Measurements from ENCODE around the gene NLRP1. TPM values are rescaled to one million over a fixed set of nuclear protein-coding genes. Genes with fewer than 3 reads are reported as not detected.

The NLRP1 gene
- total RNA-seq, 4 donors from 2014 or later: 15.4 to 19.5 (median 18.0) TPM

- Histone ChIP-seq H3K27ac (replicated peaks in 1 of 4) (peak within 1 kb of the TSS; percentile 95 to 99 (median 98)), H3K4me3 (peak within 1 kb of the TSS; percentile 76 to 90 (median 88)), H3K36me3 (peaks cover 0 to 59% (median 46%) of the 10 kb centered on the region in 4 donors), H3K27me3 (no peaks in the 10 kb centered on the region), H3K4me1 (peaks cover 26 to 48% (median 38%) of the 10 kb centered on the region in 4 donors), H3K9me3 (no peaks in the 10 kb centered on the region)
- 2% methylated on average over 27 of the region's 77 CpGs for WGBS
- TF ChIP-seq EP300 (IDR thresholded peaks at IDR 0.05): no peak
- TF ChIP-seq CTCF (IDR thresholded peaks at IDR 0.05): no peak
- peak; percentile 33 for TF ChIP-seq POLR2A (IDR thresholded peaks at IDR 0.05; ENCODE audit: low read depth)
- peak; percentile 89 to 91 for TF ChIP-seq POLR2AphosphoS5 (IDR thresholded peaks at IDR 0.05)
- intact Hi-C loops (cut with DNase I): no loop called here
- peak; percentile 100 for DNase-seq (ENCODE audit: extremely low spot score)
Measured at GRCh38 chr17:5486206-5487124, 97.8 kb downstream of the NLRP1 start, which contains the start of gene MIS12. Gene MIS12, plus strand, starts transcription at chr17:5486566. Its CDS starts 2,297 bp downstream, at chr17:5488863.

- Histone ChIP-seq H3K4me3 (peak within 1 kb of the TSS; percentile 76 to 90 (median 88)), H3K9me3 (no peaks in the 10 kb centered on the region), H3K27me3 (no peaks in the 10 kb centered on the region), H3K27ac (replicated peaks in 1 of 4) (peak within 1 kb of the TSS; percentile 95 to 99 (median 98)), H3K36me3 (peaks cover 0 to 65% (median 54%) of the 10 kb centered on the region in 4 donors), H3K4me1 (peaks cover 26 to 54% (median 38%) of the 10 kb centered on the region in 4 donors)
- TF ChIP-seq CTCF (IDR thresholded peaks at IDR 0.05): no peak
- TF ChIP-seq POLR2A (IDR thresholded peaks at IDR 0.05; ENCODE audit: low read depth): no peak
- TF ChIP-seq EP300 (IDR thresholded peaks at IDR 0.05): no peak
- TF ChIP-seq POLR2AphosphoS5 (IDR thresholded peaks at IDR 0.05): no peak
- intact Hi-C loops (cut with DNase I): no loop called here
- DNase-seq (ENCODE audit: extremely low spot score): no peak
- WGBS: 6% methylated on average over 25 of the region's 29 CpGs
Measured at GRCh38 chr17:5485270-5486205, 98.8 kb downstream of the NLRP1 start, which contains the start of gene DERL2. Gene DERL2, minus strand, starts transcription at chr17:5486178. Its CDS starts 17 bp downstream, at chr17:5486161.

GRCh38 chr17:5481451-5481850, 102.9 kb downstream of the NLRP1 start:
- WGBS: 99% methylated on average over 4 of the region's 4 CpGs
- no peak for DNase-seq (ENCODE audit: extremely low spot score)
- H3K4me1 ChIP-seq: peaks cover 13 to 35% (median 21%) of the 10 kb centered on the region in 4 donors
- peaks cover 29 to 85% (median 80%) of the 10 kb centered on the region in 4 donors for H3K36me3 ChIP-seq
- intact Hi-C loops (cut with DNase I): no loop called here
- no peak overlapping the region for H3K27ac ChIP-seq (replicated peaks in 1 of 4)
- no peaks in the 10 kb centered on the region for H3K9me3 ChIP-seq
- H3K4me3 ChIP-seq: no peak overlapping the region
- H3K27me3 ChIP-seq: no peaks in the 10 kb centered on the region
- TF ChIP-seq EP300 (IDR thresholded peaks at IDR 0.05) (no peak), CTCF (IDR thresholded peaks at IDR 0.05) (no peak), POLR2AphosphoS5 (IDR thresholded peaks at IDR 0.05) (no peak), POLR2A (IDR thresholded peaks at IDR 0.05; ENCODE audit: low read depth) (no peak)

- Histone ChIP-seq H3K4me3 (no peak overlapping the region), H3K36me3 (peaks cover 29 to 89% (median 83%) of the 10 kb centered on the region in 4 donors), H3K27me3 (no peaks in the 10 kb centered on the region), H3K27ac (replicated peaks in 1 of 4) (no peak overlapping the region), H3K4me1 (peaks cover 13 to 35% (median 21%) of the 10 kb centered on the region in 4 donors), H3K9me3 (no peaks in the 10 kb centered on the region)
- WGBS: 76% methylated on average over 6 of the region's 6 CpGs
- no peak for TF ChIP-seq CTCF (IDR thresholded peaks at IDR 0.05)
- no peak for TF ChIP-seq POLR2A (IDR thresholded peaks at IDR 0.05; ENCODE audit: low read depth)
- TF ChIP-seq POLR2AphosphoS5 (IDR thresholded peaks at IDR 0.05): no peak
- no peak for TF ChIP-seq EP300 (IDR thresholded peaks at IDR 0.05)
- DNase-seq (ENCODE audit: extremely low spot score): no peak
- intact Hi-C loops (cut with DNase I): no loop called here
Measured at GRCh38 chr17:5480962-5481361, 103.3 kb downstream of the NLRP1 start.
